CD14-positive monocyte (primary cell): ENCODE measurements around the gene SH2D3C. TPM values are rescaled to one million over a fixed set of nuclear protein-coding genes. Genes with fewer than 3 reads are reported as not detected.
A peak's percentile ranks its signal among the peaks of the same experiment; 100 is the strongest.

Experiments
- DNase-seq, 3 donors: peaks; one replicate each; pipeline ENCODE4 v3.0.0-alpha.2; 2011 to 2022
- H2AFZ ChIP-seq: 2 replicates; pipeline ENCODE4 v1.6.0; 2012; ENCODE audit warnings: mild to moderate bottlenecking, low read depth, low read length, inconsistent platforms; ENCODE audit not compliant: insufficient read depth, poor library complexity, severe bottlenecking
- H3K27ac ChIP-seq, 2 donors: 1 replicate in 1 of 2; 2 replicates in 1 of 2; pipeline ENCODE4 v1.5.1; 2012 to 2013; ENCODE audit warnings: low read length in 2 of 2, control low read depth in 1 of 2, inconsistent platforms in 1 of 2, low read depth in 1 of 2, mild to moderate bottlenecking in 1 of 2
- H3K27me3 ChIP-seq, 2 donors: one replicate each; pipeline versions ENCODE4 v1.6.0 to v1.6.1; 2011 to 2013; ENCODE audit warnings: low read length in 2 of 2; ENCODE audit not compliant: control insufficient read depth in 2 of 2, insufficient read depth in 2 of 2
- H3K36me3 ChIP-seq, 2 donors: replicated peaks in 1 of 2; 1 replicate in 1 of 2; 2 replicates in 1 of 2; pipeline versions ENCODE4 v1.5.1 to v1.6.1; 2012 to 2013; ENCODE audit warnings: low read length in 2 of 2, control low read depth in 1 of 2, inconsistent platforms in 1 of 2, mild to moderate bottlenecking in 1 of 2; ENCODE audit not compliant: insufficient read depth in 2 of 2, control insufficient read depth in 1 of 2
- H3K4me1 ChIP-seq, 2 donors: 1 replicate in 1 of 2; 2 replicates in 1 of 2; pipeline versions ENCODE4 v1.5.1 to v1.6.1; 2012 to 2013; ENCODE audit warnings: low read length in 2 of 2, control low read depth in 1 of 2, inconsistent platforms in 1 of 2, mild to moderate bottlenecking in 1 of 2, moderate library complexity in 1 of 2; ENCODE audit not compliant: insufficient read depth in 2 of 2, control insufficient read depth in 1 of 2
- H3K4me2 ChIP-seq: replicated peaks from 2 replicates; pipeline ENCODE3; 2012; ENCODE audit warnings: low read length, moderate library complexity, mild to moderate bottlenecking; ENCODE audit not compliant: poor library complexity, severe bottlenecking; ENCODE audit errors: extremely low read depth
- H3K4me3 ChIP-seq, 3 experiments: fragments of 200-600 bp in 1 of 3; sonication (generic) in 1 of 3; replicated peaks in 1 of 3; 1 replicate in 2 of 3; 2 replicates in 1 of 3; pipeline ENCODE4 v1.5.1; 2011 to 2013; ENCODE audit warnings: low read length in 3 of 3, mild to moderate bottlenecking in 3 of 3, control low read depth in 2 of 3, low read depth in 2 of 3, inconsistent platforms in 1 of 3, moderate library complexity in 1 of 3
- H3K79me2 ChIP-seq: 2 replicates; pipeline ENCODE4 v1.6.0; 2012; ENCODE audit warnings: mild to moderate bottlenecking, control low read depth, inconsistent platforms, low read length, moderate library complexity; ENCODE audit not compliant: insufficient read depth
- H3K9ac ChIP-seq: 2 replicates; pipeline ENCODE4 v1.6.0; 2017; ENCODE audit warnings: low read length, mild to moderate bottlenecking; ENCODE audit not compliant: insufficient read depth, poor library complexity, severe bottlenecking
- H3K9me3 ChIP-seq, 2 donors: replicated peaks in 1 of 2; 1 replicate in 1 of 2; 2 replicates in 1 of 2; pipeline versions ENCODE4 v1.5.1 to v1.6.1; 2012 to 2013; ENCODE audit warnings: low read length in 2 of 2, control low read depth in 1 of 2; ENCODE audit not compliant: control insufficient read depth in 1 of 2, insufficient read depth in 1 of 2
- H4K20me1 ChIP-seq: 2 replicates; pipeline ENCODE4 v1.6.0; 2012; ENCODE audit warnings: mild to moderate bottlenecking, low read length, control low read depth, moderate library complexity; ENCODE audit not compliant: insufficient read depth
- H3K27ac Mint-ChIP-seq, 7 donors: one replicate each; pipeline ENCODE4 v1.8.0; 2020; ENCODE audit warnings: mild to moderate bottlenecking in 7 of 7, mixed read lengths in 7 of 7, moderate library complexity in 6 of 7, inconsistent platforms in 2 of 7
- H3K27me3 Mint-ChIP-seq, 3 donors: one replicate each; pipeline ENCODE4 v1.8.0; 2021 to 2022; ENCODE audit warnings: low read depth in 3 of 3, mild to moderate bottlenecking in 3 of 3, mixed read lengths in 3 of 3, moderate library complexity in 3 of 3, inconsistent platforms in 1 of 3
- H3K36me3 Mint-ChIP-seq, 2 donors: one replicate each; pipeline ENCODE4 v1.8.0; 2020; ENCODE audit warnings: mixed read lengths in 2 of 2, inconsistent platforms in 1 of 2, mild to moderate bottlenecking in 1 of 2
- H3K4me1 Mint-ChIP-seq: one replicate; pipeline ENCODE4 v1.8.0; 2020; ENCODE audit warnings: mild to moderate bottlenecking, mixed read lengths
- H3K4me3 Mint-ChIP-seq, 2 donors: one replicate each; pipeline ENCODE4 v1.8.0; 2020; ENCODE audit warnings: mild to moderate bottlenecking in 2 of 2, mixed read lengths in 2 of 2, moderate library complexity in 1 of 2
- H3K9me3 Mint-ChIP-seq, 7 donors: one replicate each; pipeline ENCODE4 v1.8.0; 2020 to 2022; ENCODE audit warnings: mixed read lengths in 7 of 7, mild to moderate bottlenecking in 6 of 7, moderate library complexity in 6 of 7, inconsistent platforms in 2 of 7
- CTCF ChIP-seq: fragments of 200-600 bp; IDR thresholded peaks from one replicate; pipeline ENCODE4 v1.8.0; 2022; ENCODE audit warnings: antibody characterized with exemption, mild to moderate bottlenecking
- WGBS: methylation state at CpG from one replicate; pipeline ENCODE4 v1.1.5; 2013; ENCODE audit warnings: missing lambda C conversion rate; ENCODE audit not compliant: insufficient coverage; 5-methylcytosine and 5-hydroxymethylcytosine counted together
- intact Hi-C, 2 donors: fragments of 100-400 bp; cut with micrococcal nuclease; formaldehyde crosslinking; loops; one replicate each; pipeline versions ENCODE4 v1.15.0 to v1.15.1; 2023
- polyA plus RNA-seq, 3 donors: library from polyadenylated mRNA; depleted of rRNA in 1 of 3; unstranded in 2 of 3; stranded (reverse) in 1 of 3; fragments of 300-500 nt in 2 of 3; fragments of >200 nt in 1 of 3; fragmentation: Illumina TruSeq in 2 of 3; gene quantifications; 1 replicate in 2 of 3; 2 replicates in 1 of 3; pipeline ENCODE4 v1.2.3, GENCODE V29; 2012 to 2021

The SH2D3C gene
- polyA plus RNA-seq, 3 donors: 11.5 to 47.3 (median 20.5) TPM

- no peaks in the 10 kb centered on the region for H3K36me3 ChIP-seq
- H4K20me1 ChIP-seq: peaks cover 23% of the 10 kb centered on the region
- Mint-ChIP-seq H3K27me3 (peaks cover 0 to 9% (median 0%) of the 10 kb centered on the region in 3 donors), H3K27ac (peak overlapping the region; percentile 93 to 99 (median 98)), H3K9me3 (peaks cover 0 to 6% (median 0%) of the 10 kb centered on the region in 7 donors), H3K4me1 (peaks cover 76% of the 10 kb centered on the region), H3K4me3 (peak overlapping the region; percentile 16 to 39), H3K36me3 (peaks cover 0 to 15% of the 10 kb centered on the region in 2 donors)
- H3K4me2 ChIP-seq: peak overlapping the region; percentile 56
- H3K79me2 ChIP-seq: peaks cover 70% of the 10 kb centered on the region
- TF ChIP-seq CTCF: no peak
- H3K9me3 ChIP-seq: no peaks in the 10 kb centered on the region
- peak overlapping the region in 1 of 3 experiments; percentile 98 for H3K4me3 ChIP-seq
- H3K27me3 ChIP-seq: no peaks in the 10 kb centered on the region
- H2AFZ ChIP-seq: no peak overlapping the region
- H3K4me1 ChIP-seq: peaks cover 81 to 84% of the 10 kb centered on the region in 2 donors
- H3K27ac ChIP-seq: peak overlapping the region; percentile 96 to 98
- peak in 1 of 3 donors; percentile 30 for DNase-seq
- intact Hi-C loops: loop anchor here in 1 of 2 donors (2.0 to 5.0 kb wide), 2 partner anchors 56 to 208 kb away; no protein-coding TSS in a partner anchor
- WGBS: 63% methylated on average over 16 of the region's 20 CpGs
- H3K9ac ChIP-seq: peak overlapping the region; percentile 67
Measured at GRCh38 chr9:127780126-127780885, 1.8 kb upstream of the SH2D3C start.

GRCh38 chr9:127779136-127779981 is 893 bp upstream of the SH2D3C start:
- peak overlapping the region; percentile 89 for H3K4me2 ChIP-seq
- TF ChIP-seq CTCF: no peak
- peaks cover 75% of the 10 kb centered on the region for H3K4me1 Mint-ChIP-seq
- H3K4me3 ChIP-seq: peak overlapping the region; percentile 74 to 98 (median 91)
- peak overlapping the region; percentile 93 to 99 (median 98) for H3K27ac Mint-ChIP-seq
- peaks cover 32% of the 10 kb centered on the region for H4K20me1 ChIP-seq
- peaks cover 4 to 24% of the 10 kb centered on the region in 2 donors for H3K36me3 Mint-ChIP-seq
- no peaks in the 10 kb centered on the region for H3K9me3 ChIP-seq
- no peaks in the 10 kb centered on the region for H3K27me3 ChIP-seq
- H3K9me3 Mint-ChIP-seq: peaks cover 0 to 6% (median 0%) of the 10 kb centered on the region in 7 donors
- H3K36me3 ChIP-seq: peaks cover 3 to 9% of the 10 kb centered on the region in 2 donors
- DNase-seq: peak; percentile 89 to 95 (median 94)
- H3K27me3 Mint-ChIP-seq: peaks cover 0 to 9% (median 0%) of the 10 kb centered on the region in 3 donors
- H3K4me3 Mint-ChIP-seq: peak overlapping the region; percentile 99 to 100
- 13% methylated on average over 10 of the region's 17 CpGs for WGBS
- H3K79me2 ChIP-seq: peaks cover 74% of the 10 kb centered on the region
- H2AFZ ChIP-seq: no peak overlapping the region
- intact Hi-C loops: loop anchor here in 1 of 2 donors (5.0 kb wide), 1 partner anchor 138 kb away; the partner anchor contains the start of gene ST6GALNAC4
- peaks cover 84 to 87% of the 10 kb centered on the region in 2 donors for H3K4me1 ChIP-seq
- peak overlapping the region; percentile 96 to 98 for H3K27ac ChIP-seq
- H3K9ac ChIP-seq: peak overlapping the region; percentile 90
